Stimulated activated CD8-positive, alpha-beta memory T cell treated with anti-CD3 and anti-CD28 coated beads, Interleukin-15, amount 100 ng/mL, for 1 hour (primary cell): ENCODE results near the gene RPLP2.

ENCODE experiments used
- DNase-seq: peaks from one replicate; pipeline ENCODE4 v3.0.0-alpha.2; 2020; ENCODE audit warnings: low read depth

RPLP2 gene

GRCh38 chr11:803770-804598, 5.8 kb upstream of the RPLP2 start:
- no peak for DNase-seq

DNA sequence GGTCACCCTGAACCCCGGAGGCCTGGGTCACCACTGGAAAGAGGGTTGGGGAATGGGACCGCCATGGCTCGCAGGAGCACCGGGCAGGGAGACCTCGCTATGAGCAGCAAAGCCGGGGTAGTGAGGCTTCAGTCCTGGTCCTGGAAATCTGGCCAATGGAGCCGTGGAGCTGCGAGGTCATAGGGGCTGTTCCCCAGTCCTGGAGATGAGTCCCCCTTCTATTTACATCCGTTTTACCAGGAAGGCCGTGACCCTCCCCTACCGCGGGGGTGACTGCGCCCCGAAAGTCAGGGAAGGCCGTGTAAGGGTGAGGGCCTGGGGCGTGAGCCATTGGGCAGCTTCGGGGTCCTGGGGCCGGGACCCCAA, 5.2 kb upstream of the RPLP2 start:
- DNase-seq, result no peak

- DNase-seq, result no peak
These were observed 1.1 kb upstream of the RPLP2 start for GRCh38 chr11:808427-809286.

GRCh38 chr11:810040-810567, 337 bp downstream of the RPLP2 start:
- DNase-seq, result no peak

- DNase-seq, result no peak
These were observed 1.9 kb downstream of the RPLP2 start for GRCh38 chr11:811446-812245.

- no peak for DNase-seq
These were observed 2.6 kb downstream of the RPLP2 start for GRCh38 chr11:812390-812789.

DNA sequence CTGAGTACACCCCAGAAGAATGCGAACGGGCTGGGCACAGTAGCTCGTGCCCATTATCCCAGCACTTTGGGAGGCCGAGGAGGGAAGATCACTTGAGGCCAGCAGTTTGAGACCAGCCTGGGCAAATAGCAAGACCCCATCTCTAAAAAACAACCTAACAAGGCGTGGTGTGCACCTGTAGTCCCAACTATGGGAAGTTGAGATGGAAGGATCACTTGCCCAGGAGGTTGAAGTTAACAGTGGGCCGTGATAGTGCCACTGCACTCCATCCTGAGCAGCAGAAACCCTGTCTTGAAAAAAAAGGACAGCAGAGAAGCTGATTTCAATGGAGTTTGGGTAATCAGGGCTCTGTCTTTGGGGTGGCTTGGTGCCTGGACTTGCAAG, 3.3 kb downstream of the RPLP2 start:
- DNase-seq, result no peak

GRCh38 chr11:813456-814096, 3.8 kb downstream of the RPLP2 start:
- no peak for DNase-seq

DNA sequence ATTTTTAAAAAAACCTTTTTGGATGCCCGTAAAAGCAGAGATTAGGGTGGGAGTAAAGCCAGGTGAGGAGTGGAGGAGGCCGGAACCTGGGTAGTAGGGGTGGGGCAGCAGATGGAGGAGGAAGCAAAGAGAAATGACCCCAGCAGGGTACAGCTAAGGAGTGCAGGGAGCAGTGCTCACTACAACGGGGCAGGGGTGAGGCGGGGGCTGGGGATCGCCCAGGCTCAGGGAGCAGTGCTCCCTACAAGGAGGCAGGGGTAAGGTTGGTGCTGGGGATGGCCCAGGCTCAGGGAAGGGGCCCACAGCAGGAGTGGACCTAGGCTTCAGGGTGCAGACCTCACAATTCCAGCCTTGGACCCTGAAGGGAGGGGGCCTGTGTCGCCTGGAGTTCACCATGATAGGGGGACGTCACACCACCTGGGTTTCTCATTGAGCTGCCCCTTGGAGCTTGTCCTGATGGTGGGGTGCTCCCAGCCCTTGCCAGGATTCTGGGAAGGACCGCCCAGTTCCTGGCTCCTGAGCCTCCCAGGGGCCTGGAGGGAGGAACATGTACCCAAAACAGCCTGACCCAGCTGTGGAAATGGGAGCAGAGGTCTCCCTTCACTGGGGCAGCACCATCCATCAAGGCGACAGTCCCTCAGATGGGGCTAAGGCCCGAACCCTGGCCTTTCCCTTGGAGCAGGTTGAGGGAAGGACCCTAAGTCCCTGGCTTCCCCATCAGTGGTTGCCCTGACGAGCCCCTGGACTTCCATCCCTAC, 6.1 kb downstream of the RPLP2 start:
- DNase-seq, result no peak

- no peak for DNase-seq
These were observed 6.6 kb downstream of the RPLP2 start for GRCh38 chr11:816433-816779.

- DNase-seq, result no peak
These were observed 8.8 kb downstream of the RPLP2 start, which contains the start of gene PNPLA2 for GRCh38 chr11:818396-819128. PNPLA2 (plus strand) TSS chr11:818914; CDS start chr11:819719, 805 bp downstream.

- peak; percentile 89 for DNase-seq
These were observed 9.6 kb downstream of the RPLP2 start for GRCh38 chr11:819129-819931.

GRCh38 chr11:819943-820649, 10.3 kb downstream of the RPLP2 start:
- DNase-seq, result peak; percentile 88

DNA sequence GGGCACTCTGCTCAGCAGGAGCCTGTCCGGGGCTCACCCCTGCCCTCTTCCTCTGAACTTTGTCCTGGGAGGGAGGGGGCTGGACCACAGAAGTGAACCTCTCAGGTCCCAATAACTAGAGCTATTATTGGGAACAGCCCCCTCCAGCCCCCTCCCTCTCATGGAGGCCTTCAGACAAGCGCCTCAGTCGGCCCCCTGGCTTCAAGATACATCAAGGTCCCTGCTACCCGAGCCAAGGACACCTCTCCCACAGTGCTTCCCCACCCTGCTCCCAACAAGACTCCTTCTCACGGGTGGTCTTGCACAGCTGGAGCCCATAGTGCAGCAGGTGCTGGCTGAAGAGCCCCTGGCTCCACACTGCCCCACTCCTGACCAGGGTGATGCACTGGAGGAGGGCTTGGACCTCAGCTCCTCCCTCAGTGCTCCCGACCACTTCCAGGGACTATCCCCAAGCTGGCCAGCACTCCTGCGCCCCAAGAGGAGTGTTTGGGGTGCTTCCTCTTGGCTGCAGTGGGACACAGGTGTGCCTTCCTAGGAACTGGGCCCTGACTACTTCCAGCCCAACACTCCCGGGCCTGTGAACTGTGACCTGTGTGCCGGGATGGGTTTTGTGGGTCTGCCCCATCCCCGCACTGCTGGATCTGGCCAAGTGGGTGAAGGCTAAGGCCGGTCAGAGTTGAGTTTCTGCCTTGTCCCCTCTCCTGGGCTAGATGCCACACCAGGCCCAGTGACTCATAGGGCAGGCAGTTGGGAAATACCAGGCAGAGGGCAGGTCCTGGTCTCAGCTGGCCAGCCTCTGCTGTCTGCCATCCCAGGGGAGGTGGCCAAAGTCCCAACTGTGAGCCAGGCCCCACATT, 11.1 kb downstream of the RPLP2 start:
- DNase-seq, result no peak

GRCh38 chr11:821512-822371, 12.0 kb downstream of the RPLP2 start:
- DNase-seq, result no peak

DNA sequence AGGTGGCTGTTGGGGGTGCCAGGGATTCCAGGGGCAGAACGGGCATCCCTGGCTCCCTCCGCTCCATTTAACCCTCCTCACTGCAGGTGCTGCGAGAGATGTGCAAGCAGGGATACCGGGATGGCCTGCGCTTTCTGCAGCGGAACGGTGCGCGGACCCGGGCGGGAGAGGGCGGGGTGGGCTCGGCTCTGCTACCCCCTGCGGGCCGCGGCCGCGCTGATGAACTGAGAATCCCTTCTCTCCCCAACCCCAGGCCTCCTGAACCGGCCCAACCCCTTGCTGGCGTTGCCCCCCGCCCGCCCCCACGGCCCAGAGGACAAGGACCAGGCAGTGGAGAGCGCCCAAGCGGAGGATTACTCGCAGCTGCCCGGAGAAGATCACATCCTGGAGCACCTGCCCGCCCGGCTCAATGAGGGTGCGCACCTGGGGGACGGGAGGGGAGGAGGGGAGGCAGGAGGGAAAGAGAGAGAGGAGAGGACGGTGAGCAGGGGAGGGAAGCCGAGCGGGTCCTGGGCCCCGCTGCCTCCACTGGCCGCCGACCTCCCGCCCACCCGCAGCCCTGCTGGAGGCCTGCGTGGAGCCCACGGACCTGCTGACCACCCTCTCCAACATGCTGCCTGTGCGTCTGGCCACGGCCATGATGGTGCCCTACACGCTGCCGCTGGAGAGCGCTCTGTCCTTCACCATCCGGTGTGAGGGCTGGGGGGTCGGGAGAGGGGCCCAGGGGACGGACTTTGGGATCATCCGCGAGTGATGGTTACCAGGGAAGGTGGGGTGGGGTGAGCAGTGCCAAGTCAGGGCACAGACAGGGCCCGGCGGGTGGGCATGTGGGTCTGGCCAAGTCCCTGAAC, 13.9 kb downstream of the RPLP2 start:
- DNase-seq, result no peak
